ENCODE data around the gene B4GALT3.
"Not testable (repeated sequence)": the region's sequence is repeated elsewhere in the genome, so short reads cannot be mapped to it uniquely, and the experiment has no call there.

Gene B4GALT3

GRCh38 chr1:161177112-161177935, at the start of gene B4GALT3:
TSS of gene B4GALT3 (minus strand) at chr1:161177507. CDS start at chr1:161176060, 1,447 bp downstream.
- peak; percentile 90 for DNase-seq

GRCh38 chr1:161226759-161227158, 49.5 kb upstream of the B4GALT3 start:
- peak; percentile 22 for DNase-seq

GRCh38 chr1:161226320-161226711, 49.0 kb upstream of the B4GALT3 start:
- DNase-seq, result peak; percentile 23

DNA sequence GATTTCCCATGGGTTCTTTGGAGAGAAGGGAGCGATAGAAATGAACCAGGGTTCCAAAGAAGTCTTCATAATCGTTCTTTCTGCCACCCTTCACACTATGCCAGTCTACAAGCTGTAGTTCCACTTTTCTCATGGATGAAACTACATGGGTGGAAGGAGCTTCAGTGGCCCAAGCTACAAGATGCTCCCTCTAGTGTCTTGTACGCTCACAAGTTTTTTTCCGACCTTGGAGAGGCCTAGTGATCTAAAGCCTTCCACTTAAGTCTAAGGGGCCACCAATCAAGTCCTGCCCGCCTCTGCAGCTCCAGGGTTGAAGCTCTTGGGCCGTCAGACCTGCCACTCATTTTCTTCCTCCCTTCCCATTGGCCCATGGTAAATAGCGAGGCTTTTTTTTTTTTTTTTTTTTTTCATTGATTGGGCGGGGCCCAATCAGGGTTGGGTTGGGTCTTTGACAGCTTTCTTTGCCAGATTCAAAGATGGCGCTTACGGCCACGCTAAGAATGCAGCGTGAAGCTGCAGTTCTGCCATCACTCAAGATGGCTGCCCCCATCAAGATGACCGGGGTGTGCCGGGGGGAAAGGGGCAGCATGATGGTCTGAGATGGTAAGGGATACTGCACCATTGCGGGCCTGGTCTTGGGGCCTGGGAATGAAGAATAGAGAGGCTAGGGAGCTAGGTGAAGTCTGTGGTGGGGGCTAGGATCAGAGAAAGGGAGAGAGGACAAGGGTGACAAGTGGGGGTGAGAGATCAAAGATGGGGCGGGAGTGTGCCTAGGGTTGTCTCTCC, 48.4 kb upstream of the B4GALT3 start, which contains the start of gene TOMM40L:
Gene TOMM40L (plus strand): TSS at position 527 of the 786 bp plus-strand sequence. CDS start 430 bp downstream, outside the sequence.
- DNase-seq, result peak; percentile 100

- DNase-seq, result no peak
Observed at GRCh38 chr1:161225178-161225533, 47.8 kb upstream of the B4GALT3 start.

GRCh38 chr1:161224695-161225087, 47.4 kb upstream of the B4GALT3 start:
- not testable (repeated sequence) for DNase-seq

DNA sequence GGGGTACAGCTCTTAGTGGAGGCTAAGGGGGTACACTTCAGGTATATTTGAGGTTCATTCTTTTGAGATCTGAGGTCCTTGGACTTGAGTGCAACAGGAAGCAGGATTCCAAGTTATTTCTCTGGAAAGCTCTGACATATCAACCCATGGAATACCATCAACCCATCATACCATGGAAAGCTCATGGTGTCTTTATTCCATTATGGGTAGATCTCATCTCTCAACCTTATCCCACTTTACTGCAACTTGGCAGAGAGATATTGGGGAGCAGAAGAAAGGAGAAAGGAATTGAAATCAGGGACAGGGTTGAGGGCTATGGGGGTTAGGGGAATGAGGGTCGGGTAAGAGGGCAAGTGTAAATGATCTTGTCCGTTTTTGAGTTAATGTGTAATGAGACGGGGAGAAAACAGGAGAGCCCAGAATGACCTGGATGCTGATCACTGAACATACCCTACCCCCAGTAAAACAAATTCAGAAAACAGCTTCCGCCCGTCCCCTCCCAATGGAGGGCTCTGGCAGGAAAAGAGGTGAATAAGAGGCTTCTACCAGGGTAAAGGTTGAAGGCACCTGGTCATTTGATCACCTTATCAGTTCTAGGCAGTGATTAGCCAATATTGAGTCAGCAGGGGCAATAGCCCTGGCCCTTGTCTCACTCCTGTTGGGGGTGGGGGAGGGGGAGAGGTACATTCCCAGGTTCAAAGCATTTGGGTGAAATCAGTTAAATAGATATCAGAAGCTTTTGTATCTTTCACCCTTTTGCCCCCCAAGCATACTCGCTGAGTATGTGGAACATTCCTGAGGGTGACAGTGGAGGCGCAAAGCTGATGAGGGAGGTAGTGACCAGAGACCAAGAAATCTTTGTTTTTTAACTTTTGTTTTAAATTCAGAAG, 46.7 kb upstream of the B4GALT3 start:
- DNase-seq, result no peak

- no peak for DNase-seq
Observed at GRCh38 chr1:161222175-161223019, 45.1 kb upstream of the B4GALT3 start.

- no peak for DNase-seq
Observed at GRCh38 chr1:161220002-161220401, 42.7 kb upstream of the B4GALT3 start.

- no peak for DNase-seq
Observed at GRCh38 chr1:161219078-161219892, 42.0 kb upstream of the B4GALT3 start.

DNA sequence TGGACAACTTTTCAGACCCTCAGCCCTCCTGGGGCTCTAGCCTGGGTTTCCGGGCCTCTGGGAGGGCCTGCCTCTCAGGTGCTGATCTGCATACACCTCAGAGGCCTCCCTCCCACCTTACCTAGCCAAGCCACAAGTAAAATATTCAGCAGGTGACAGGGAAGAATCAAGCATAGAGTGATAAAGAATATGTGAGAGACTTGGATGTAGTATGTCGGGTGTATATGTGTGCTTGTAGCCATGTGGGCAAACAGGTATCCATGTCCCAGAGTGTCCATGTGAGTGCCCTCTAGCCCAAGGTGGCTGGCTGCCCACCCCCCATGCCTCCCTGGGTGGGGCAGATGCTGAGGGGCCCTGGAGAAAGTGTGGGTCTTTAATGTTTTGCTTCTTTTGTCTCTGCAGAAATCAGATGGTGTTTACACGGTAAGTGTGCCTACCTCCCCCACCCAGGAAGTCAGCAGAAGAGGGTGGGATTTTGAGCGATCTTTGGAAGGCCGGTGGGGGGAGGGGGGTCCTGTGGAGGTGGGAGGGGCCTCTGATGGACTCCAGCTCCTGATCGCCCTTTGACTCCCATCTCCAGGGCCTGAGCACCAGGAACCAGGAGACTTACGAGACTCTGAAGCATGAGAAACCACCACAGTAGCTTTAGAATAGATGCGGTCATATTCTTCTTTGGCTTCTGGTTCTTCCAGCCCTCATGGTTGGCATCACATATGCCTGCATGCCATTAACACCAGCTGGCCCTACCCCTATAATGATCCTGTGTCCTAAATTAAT, 41.2 kb upstream of the B4GALT3 start:
- no peak for DNase-seq

- DNase-seq, result no peak
Observed at GRCh38 chr1:161217831-161218230, 40.5 kb upstream of the B4GALT3 start.

- no peak for DNase-seq
Observed at GRCh38 chr1:161216945-161217712, 39.8 kb upstream of the B4GALT3 start.

DNA sequence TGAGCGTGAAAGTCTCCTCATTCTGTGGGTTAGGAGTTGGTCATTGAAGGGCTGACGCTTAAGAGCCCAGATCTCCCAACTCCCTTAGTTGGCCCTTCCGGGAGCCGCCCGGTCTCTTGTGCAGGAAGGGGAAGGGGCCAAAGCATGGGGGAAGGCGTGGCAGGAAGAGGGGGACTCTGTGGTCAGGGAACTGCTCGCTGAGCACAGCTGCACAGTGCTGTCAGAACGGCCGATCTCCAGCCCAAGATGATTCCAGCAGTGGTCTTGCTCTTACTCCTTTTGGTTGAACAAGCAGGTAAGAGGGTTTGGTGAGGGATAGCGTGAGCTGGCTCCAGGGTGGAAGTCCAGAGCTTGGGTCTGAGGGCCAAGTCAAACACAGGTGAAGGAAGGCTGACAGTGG, 37.8 kb upstream of the B4GALT3 start, which contains the start of gene FCER1G:
Gene FCER1G (plus strand): TSS at position 220 of the 400 bp plus-strand sequence. CDS start 27 bp downstream, at position 247.
- peak; percentile 35 for DNase-seq

GRCh38 chr1:161214369-161214768, 37.1 kb upstream of the B4GALT3 start:
- no peak for DNase-seq

- DNase-seq, result peak; percentile 78
Observed at GRCh38 chr1:161209790-161210409, 32.6 kb upstream of the B4GALT3 start.

DNA sequence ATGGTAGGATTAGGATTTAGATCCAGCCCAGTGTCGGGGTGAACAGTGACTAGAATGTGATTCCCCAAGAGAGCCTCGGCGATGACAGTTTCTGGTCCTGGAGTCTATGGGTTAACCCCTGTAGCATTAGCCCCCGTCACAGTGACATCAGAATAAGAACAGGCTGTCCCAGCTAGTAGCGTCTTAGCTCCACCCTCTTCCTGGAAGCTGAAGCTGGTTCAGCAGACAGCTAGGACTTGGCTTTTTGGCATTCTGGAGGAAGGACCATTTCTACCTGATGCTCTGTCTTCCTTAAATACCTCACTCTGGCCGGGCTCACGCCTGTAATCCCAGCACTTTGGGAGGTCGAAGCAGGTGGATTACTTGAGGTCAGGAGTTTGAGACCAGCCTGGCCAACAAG, 29.9 kb upstream of the B4GALT3 start:
- no peak for DNase-seq

DNA sequence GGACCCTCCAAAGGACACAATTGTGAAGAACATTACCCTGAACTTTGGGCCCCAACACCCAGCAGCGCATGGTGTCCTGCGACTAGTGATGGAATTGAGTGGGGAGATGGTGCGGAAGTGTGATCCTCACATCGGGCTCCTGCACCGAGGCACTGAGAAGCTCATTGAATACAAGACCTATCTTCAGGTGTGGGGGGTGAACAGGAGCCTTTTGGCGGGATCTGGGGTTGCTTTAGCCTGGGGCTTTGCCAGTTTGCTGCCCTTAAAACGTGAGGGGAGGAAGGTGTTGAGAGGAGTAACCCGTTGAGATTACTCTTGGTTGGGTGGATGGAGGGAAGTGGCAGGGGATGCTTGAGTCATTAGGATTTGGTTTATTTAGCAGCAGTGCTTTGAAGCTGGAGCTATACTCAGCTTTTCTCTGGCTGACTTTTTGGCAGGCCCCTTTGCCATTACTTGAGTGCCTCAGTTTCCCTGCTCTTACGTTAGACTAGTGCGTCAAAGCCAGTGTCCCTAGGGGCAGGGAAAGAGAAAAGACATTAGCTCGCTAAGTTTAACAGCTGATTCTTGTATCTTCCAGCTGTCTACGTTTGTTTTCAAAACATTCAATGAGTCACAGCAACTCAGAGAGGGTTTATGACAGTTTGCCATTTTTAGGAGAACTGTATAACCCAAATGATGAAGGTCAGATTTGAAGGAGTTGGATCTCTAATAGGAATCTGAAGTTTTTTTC, 29.3 kb upstream of the B4GALT3 start:
- no peak for DNase-seq

Data from hematopoietic multipotent progenitor cell treated with erythropoietin and hydrocortisone succinate and interleukin-3 and kit ligand, for 8 days (in vitro differentiated cells).